ENCODE measurements around the gene SCNM1.
"Not testable (repeated sequence)": the region's sequence is repeated elsewhere in the genome, so short reads cannot be mapped to it uniquely, and the experiment has no call there.

The SCNM1 gene

GRCh38 chr1:151197863-151198253, 31.9 kb downstream of the SCNM1 start:
- Histone ChIP-seq H3K27me3 (ENCODE audit: control insufficient read depth, insufficient read depth, low read length) (no peaks in the 10 kb centered on the region), H3K9me3 (ENCODE audit: control insufficient read depth, low read depth, low read length) (no peaks in the 10 kb centered on the region), H3K27ac (ENCODE audit: low read length) (no peak overlapping the region), H3K36me3 (ENCODE audit: control insufficient read depth, low read depth, low read length) (peaks cover 11% of the 10 kb centered on the region), H3K9ac (ENCODE audit: low read length) (peak overlapping the region; percentile 99), H3K4me1 (ENCODE audit: control insufficient read depth, low read depth, low read length) (peaks cover 10% of the 10 kb centered on the region), H3K4me3 (ENCODE audit: low read length) (peak overlapping the region; percentile 100)

DNA sequence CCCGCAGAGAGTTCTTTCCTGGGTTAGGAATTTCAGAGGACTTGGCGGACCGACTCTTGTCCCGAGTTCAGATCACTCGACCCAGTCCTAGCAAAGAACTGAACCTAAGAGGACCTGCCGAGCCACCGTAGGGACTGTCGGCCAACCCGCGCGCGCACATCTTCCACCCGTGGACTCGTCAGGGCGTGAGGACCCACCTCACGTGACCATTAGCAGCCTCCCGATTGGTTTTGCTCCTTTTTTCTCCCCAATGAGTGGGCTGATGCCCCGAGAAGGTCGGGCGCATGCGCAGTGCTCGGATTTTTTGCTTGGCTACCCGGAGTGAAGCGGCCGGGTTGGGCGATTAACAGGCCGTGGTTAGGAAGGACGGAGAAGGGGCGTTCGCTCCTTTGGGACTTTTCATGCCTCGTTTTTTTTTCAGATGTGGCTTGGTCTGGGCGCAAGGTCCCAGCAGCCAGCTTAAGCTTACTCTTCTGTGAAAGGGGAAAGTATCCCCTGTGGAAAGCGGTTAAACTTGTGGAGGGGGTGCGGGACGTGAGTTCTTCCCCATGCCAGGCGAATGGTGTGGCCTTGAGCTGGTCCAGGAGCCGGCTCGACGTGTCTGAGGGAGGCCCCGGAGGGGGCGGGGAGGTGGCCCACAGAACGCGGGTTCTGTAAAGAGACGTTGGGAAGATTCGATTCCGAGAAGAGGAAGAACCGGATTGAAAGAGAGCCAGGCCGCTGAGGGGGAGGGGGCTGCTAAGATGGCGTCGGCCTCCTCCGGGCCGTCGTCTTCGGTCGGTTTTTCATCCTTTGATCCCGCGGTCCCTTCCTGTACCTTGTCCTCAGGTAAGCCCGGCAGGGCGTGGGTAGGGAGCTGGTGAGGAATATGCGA, 32.5 kb downstream of the SCNM1 start, which contains the start of gene PIP5K1A:
Gene PIP5K1A, plus strand, starts transcription at position 299 of the 874 bp plus-strand sequence. Its CDS starts 445 bp downstream, at position 744.
- H3K4me1 ChIP-seq (ENCODE audit: control insufficient read depth, low read depth, low read length): peaks cover 10% of the 10 kb centered on the region
- peak within 1 kb of the TSS; percentile 94 for H3K27ac ChIP-seq (ENCODE audit: low read length)
- H3K36me3 ChIP-seq (ENCODE audit: control insufficient read depth, low read depth, low read length): peaks cover 16% of the 10 kb centered on the region
- peak within 1 kb of the TSS; percentile 99 for H3K9ac ChIP-seq (ENCODE audit: low read length)
- peak within 1 kb of the TSS; percentile 100 for H3K4me3 ChIP-seq (ENCODE audit: low read length)
- no peaks in the 10 kb centered on the region for H3K27me3 ChIP-seq (ENCODE audit: control insufficient read depth, insufficient read depth, low read length)
- no peaks in the 10 kb centered on the region for H3K9me3 ChIP-seq (ENCODE audit: control insufficient read depth, low read depth, low read length)

DNA sequence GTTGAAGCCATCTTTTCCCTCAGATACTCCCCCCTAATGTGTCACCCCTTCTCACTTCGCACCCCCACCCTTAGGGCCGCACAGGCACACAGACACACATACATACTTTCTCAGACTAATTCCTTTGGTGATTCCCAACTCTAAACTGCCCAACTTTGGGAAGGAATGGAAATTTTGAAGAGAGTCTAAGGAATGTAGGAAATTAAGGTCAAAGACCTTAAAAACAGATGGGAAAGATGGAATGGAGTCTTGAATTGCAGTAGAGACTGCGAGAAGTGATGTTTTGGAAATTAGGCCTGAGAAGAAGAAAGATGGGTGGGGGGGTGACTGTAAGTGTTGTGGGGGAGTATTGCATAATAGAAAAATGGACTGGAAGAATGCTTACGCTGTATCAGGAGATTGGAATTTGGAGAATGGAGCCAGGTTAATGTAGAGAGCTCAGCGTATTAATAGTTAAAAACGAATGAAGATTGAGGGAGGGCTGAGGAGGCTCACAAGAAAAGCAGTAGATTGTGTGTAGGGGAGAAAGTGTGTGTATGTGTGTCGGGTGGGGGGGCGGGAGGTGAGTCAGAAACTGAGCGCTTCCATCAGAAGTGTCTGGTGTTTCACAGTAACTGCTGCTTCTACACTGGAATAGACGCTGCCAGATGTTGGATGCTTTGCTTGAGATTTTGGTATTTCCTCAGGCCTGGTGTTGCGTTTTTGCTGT, 34.1 kb downstream of the SCNM1 start:
- Histone ChIP-seq H3K4me3 (ENCODE audit: low read length) (peak overlapping the region; percentile 100), H3K36me3 (ENCODE audit: control insufficient read depth, low read depth, low read length) (peaks cover 21% of the 10 kb centered on the region), H3K9ac (ENCODE audit: low read length) (peak overlapping the region; percentile 99), H3K9me3 (ENCODE audit: control insufficient read depth, low read depth, low read length) (no peaks in the 10 kb centered on the region), H3K27ac (ENCODE audit: low read length) (no peak overlapping the region), H3K27me3 (ENCODE audit: control insufficient read depth, insufficient read depth, low read length) (no peaks in the 10 kb centered on the region), H3K4me1 (ENCODE audit: control insufficient read depth, low read depth, low read length) (peaks cover 10% of the 10 kb centered on the region)

GRCh38 chr1:151205381-151205965, 39.5 kb downstream of the SCNM1 start:
- not testable (repeated sequence) for H3K27me3 ChIP-seq (ENCODE audit: control insufficient read depth, insufficient read depth, low read length); H3K9ac ChIP-seq (ENCODE audit: low read length); H3K9me3 ChIP-seq (ENCODE audit: control insufficient read depth, low read depth, low read length); H3K4me1 ChIP-seq (ENCODE audit: control insufficient read depth, low read depth, low read length); H3K27ac ChIP-seq (ENCODE audit: low read length); H3K4me3 ChIP-seq (ENCODE audit: low read length)
- H3K36me3 ChIP-seq (ENCODE audit: control insufficient read depth, low read depth, low read length): peaks cover 43% of the 10 kb centered on the region

DNA sequence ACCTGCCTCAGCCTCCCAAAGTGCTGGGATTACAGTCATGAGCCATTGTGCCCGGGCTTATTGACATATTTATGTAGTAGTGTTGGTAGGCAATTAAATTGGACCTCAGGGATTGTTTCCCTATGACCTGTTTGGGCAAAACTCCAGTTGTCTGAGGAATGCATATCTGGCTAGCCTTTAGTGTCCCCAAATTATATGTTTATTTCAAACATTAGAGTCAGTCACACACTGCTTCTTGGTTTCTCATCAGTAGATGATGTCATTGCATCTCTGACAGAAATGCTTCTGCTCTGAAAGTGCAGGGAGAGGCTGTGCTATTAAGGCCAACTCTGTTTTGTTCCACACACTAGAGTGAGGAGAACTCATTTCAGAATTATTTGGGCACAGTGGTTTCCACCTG, 44.9 kb downstream of the SCNM1 start:
- no peaks in the 10 kb centered on the region for H3K27me3 ChIP-seq (ENCODE audit: control insufficient read depth, insufficient read depth, low read length)
- H3K27ac ChIP-seq (ENCODE audit: low read length): no peak overlapping the region
- no peaks in the 10 kb centered on the region for H3K4me1 ChIP-seq (ENCODE audit: control insufficient read depth, low read depth, low read length)
- H3K4me3 ChIP-seq (ENCODE audit: low read length): no peak overlapping the region
- H3K9ac ChIP-seq (ENCODE audit: low read length): no peak overlapping the region
- peaks cover 34% of the 10 kb centered on the region for H3K36me3 ChIP-seq (ENCODE audit: control insufficient read depth, low read depth, low read length)
- no peaks in the 10 kb centered on the region for H3K9me3 ChIP-seq (ENCODE audit: control insufficient read depth, low read depth, low read length)

- Histone ChIP-seq H3K4me1 (ENCODE audit: control insufficient read depth, low read depth, low read length) (no peaks in the 10 kb centered on the region), H3K27me3 (ENCODE audit: control insufficient read depth, insufficient read depth, low read length) (no peaks in the 10 kb centered on the region), H3K27ac (ENCODE audit: low read length) (no peak overlapping the region), H3K9ac (ENCODE audit: low read length) (no peak overlapping the region), H3K4me3 (ENCODE audit: low read length) (no peak overlapping the region), H3K36me3 (ENCODE audit: control insufficient read depth, low read depth, low read length) (peaks cover 26% of the 10 kb centered on the region), H3K9me3 (ENCODE audit: control insufficient read depth, low read depth, low read length) (no peaks in the 10 kb centered on the region)
These were observed 46.2 kb downstream of the SCNM1 start for GRCh38 chr1:151211972-151212705.

DNA sequence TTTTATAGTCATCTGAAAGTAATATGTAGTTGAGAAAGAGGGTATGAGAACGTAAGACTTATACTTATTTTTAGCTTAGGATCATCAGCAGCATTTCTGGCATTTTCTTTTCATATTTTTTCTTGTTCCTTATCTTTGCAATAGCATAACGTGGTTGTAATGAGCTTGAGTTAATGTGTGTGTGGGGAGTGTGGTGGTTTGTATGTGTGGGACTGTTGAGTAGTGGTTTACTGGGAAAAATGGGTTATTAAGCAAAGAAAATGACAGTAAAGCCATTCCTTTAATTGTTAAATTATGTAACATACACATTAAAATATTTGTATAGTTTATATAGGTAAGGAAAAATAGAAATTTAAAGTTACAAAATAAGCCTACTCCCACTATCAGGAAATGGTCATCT, 47.6 kb downstream of the SCNM1 start:
- Histone ChIP-seq H3K36me3 (ENCODE audit: control insufficient read depth, low read depth, low read length) (peaks cover 22% of the 10 kb centered on the region), H3K9me3 (ENCODE audit: control insufficient read depth, low read depth, low read length) (no peaks in the 10 kb centered on the region), H3K27ac (ENCODE audit: low read length) (no peak overlapping the region), H3K4me3 (ENCODE audit: low read length) (no peak overlapping the region), H3K4me1 (ENCODE audit: control insufficient read depth, low read depth, low read length) (no peaks in the 10 kb centered on the region), H3K27me3 (ENCODE audit: control insufficient read depth, insufficient read depth, low read length) (no peaks in the 10 kb centered on the region), H3K9ac (ENCODE audit: low read length) (no peak overlapping the region)
